GM23248 (cell line): ENCODE results near the gene NSUN2. TPM values are rescaled to one million over a fixed set of nuclear protein-coding genes. Genes with fewer than 3 reads are reported as not detected.

Experiments used
- DNase-seq: peaks from one replicate; pipeline ENCODE4 v3.0.0-alpha.2; 2015
- H2AFZ ChIP-seq: fragments of 200-600 bp; sonication (generic); 2 replicates; pipeline ENCODE4 v1.6.1; 2016; ENCODE audit warnings: antibody characterized with exemption
- H3F3A ChIP-seq: fragments of 200-600 bp; sonication (generic); 2 replicates; pipeline ENCODE4 v1.6.1; 2016; ENCODE audit warnings: mild to moderate bottlenecking, antibody characterized with exemption, mixed run types; ENCODE audit not compliant: insufficient read depth
- H3K27ac ChIP-seq: fragments of 200-600 bp; sonication (generic); 2 replicates; pipeline ENCODE4 v1.5.1; 2016; ENCODE audit warnings: mild to moderate bottlenecking
- H3K27me3 ChIP-seq: fragments of 200-600 bp; sonication (generic); replicated peaks from 2 replicates; pipeline ENCODE4 v1.6.1; 2016; ENCODE audit warnings: mild to moderate bottlenecking; ENCODE audit not compliant: insufficient read depth
- H3K36me3 ChIP-seq: fragments of 200-600 bp; sonication (generic); 2 replicates; pipeline ENCODE4 v1.6.1; 2016; ENCODE audit warnings: low read depth, mild to moderate bottlenecking
- H3K4me1 ChIP-seq: fragments of 200-600 bp; sonication (generic); 2 replicates; pipeline ENCODE4 v1.6.1; 2016; ENCODE audit warnings: mild to moderate bottlenecking; ENCODE audit not compliant: insufficient read depth
- H3K4me2 ChIP-seq: fragments of 200-600 bp; sonication (generic); one replicate; pipeline ENCODE4 v1.6.1; 2016; ENCODE audit warnings: mild to moderate bottlenecking; ENCODE audit not compliant: unreplicated experiment
- H3K4me3 ChIP-seq: fragments of 200-600 bp; sonication (generic); 2 replicates; pipeline ENCODE4 v1.5.1; 2016; ENCODE audit warnings: mild to moderate bottlenecking
- H3K79me2 ChIP-seq: fragments of 200-600 bp; sonication (generic); 2 replicates; pipeline ENCODE4 v1.6.1; 2016; ENCODE audit warnings: mild to moderate bottlenecking; ENCODE audit not compliant: insufficient read depth
- H3K9ac ChIP-seq: fragments of 200-600 bp; sonication (generic); 2 replicates; pipeline ENCODE4 v1.6.1; 2016; ENCODE audit warnings: mild to moderate bottlenecking
- H3K9me2 ChIP-seq: fragments of 200-600 bp; sonication (generic); 2 replicates; pipeline ENCODE4 v1.6.1; 2016; ENCODE audit warnings: mixed run types, mild to moderate bottlenecking, moderate library complexity; ENCODE audit not compliant: insufficient read depth
- H3K9me3 ChIP-seq: fragments of 200-600 bp; sonication (generic); one replicate; pipeline ENCODE4 v1.6.1; 2017; ENCODE audit warnings: low read depth
- H4K20me1 ChIP-seq: fragments of 200-600 bp; sonication (generic); 2 replicates; pipeline ENCODE4 v1.6.0; 2016; ENCODE audit not compliant: insufficient read depth
- EZH2 ChIP-seq: fragments of 200-600 bp; sonication (generic); IDR thresholded peaks from 2 replicates; pipeline ENCODE4 v1.6.1; 2018; ENCODE audit warnings: antibody characterized with exemption, mild to moderate bottlenecking; ENCODE audit not compliant: insufficient read depth, poor library complexity, severe bottlenecking
- EZH2phosphoT487 ChIP-seq: fragments of 200-600 bp; sonication (generic); IDR thresholded peaks from 2 replicates; pipeline ENCODE4 v1.6.1; 2018; ENCODE audit warnings: antibody characterized with exemption, moderate library complexity, mild to moderate bottlenecking, low read depth; ENCODE audit not compliant: insufficient read depth
- WGBS, 2 experiments: methylation state at CpG; one replicate each; pipeline ENCODE4 v1.1.6; 2015 to 2017; ENCODE audit warnings: low lambda C conversion rate in 2 of 2, low coverage in 1 of 2; ENCODE audit errors: missing lambda C conversion rate in 2 of 2; 5-methylcytosine and 5-hydroxymethylcytosine counted together
- in situ Hi-C: fragments of 300-500 bp; cut with MboI; formaldehyde crosslinking; loops from 2 replicates; pipeline ENCODE4 v1.15.0; 2020
- polyA plus RNA-seq: library from polyadenylated mRNA; unstranded; fragments of >200 nt; fragmentation: Nextera tagmentation; extraction: Ambion mirVana; gene quantifications from 2 replicates; pipeline ENCODE4 v1.2.1, GENCODE V29; 2016
- total RNA-seq: library from RNA; depleted of rRNA; stranded (reverse); fragments of >200 nt; shearing (Covaris generic); gene quantifications from 2 replicates; pipeline ENCODE4 v1.2.3, GENCODE V29; 2014

NSUN2 gene
- total and polyA plus RNA-seq, 2 experiments from 2014 or later, result 48.2 to 51.0 TPM

DNA sequence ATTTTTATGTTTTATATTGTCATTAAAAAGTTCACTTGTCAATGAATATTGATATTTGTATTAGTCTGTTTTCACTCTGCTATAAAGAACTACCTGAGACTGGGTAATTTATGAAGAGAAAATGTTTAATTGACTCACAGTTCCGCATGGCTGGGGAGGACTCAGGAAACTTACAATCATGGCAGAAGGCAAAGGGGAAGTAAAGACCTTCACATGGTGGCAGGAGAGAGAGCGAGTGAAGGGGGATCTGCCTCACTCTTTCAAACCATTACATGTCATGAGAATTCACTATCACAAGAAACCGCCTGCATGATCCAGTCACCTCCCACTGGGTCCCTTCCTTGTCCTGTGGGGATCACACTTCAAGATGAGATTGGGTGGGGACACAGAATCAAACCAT, 27.8 kb upstream of the NSUN2 start:
- Histone ChIP-seq H3K9ac (no peak overlapping the region), H3K4me1 (no peaks in the 10 kb centered on the region), H3F3A (no peaks in the 10 kb centered on the region), H4K20me1 (no peaks in the 10 kb centered on the region), H3K27ac (no peak overlapping the region), H2AFZ (no peak overlapping the region), H3K79me2 (no peaks in the 10 kb centered on the region), H3K9me2 (no peaks in the 10 kb centered on the region), H3K4me3 (no peak overlapping the region), H3K27me3 (no peaks in the 10 kb centered on the region), H3K36me3 (peaks cover 15% of the 10 kb centered on the region), H3K4me2 (no peak overlapping the region), H3K9me3 (no peaks in the 10 kb centered on the region)
- in situ Hi-C loops, result no loop called here
- no peak for DNase-seq
- WGBS, 2 experiments, result 100% methylated on average over 3 of the region's 3 CpGs
- TF ChIP-seq EZH2phosphoT487, result no peak
- TF ChIP-seq EZH2, result no peak

DNA sequence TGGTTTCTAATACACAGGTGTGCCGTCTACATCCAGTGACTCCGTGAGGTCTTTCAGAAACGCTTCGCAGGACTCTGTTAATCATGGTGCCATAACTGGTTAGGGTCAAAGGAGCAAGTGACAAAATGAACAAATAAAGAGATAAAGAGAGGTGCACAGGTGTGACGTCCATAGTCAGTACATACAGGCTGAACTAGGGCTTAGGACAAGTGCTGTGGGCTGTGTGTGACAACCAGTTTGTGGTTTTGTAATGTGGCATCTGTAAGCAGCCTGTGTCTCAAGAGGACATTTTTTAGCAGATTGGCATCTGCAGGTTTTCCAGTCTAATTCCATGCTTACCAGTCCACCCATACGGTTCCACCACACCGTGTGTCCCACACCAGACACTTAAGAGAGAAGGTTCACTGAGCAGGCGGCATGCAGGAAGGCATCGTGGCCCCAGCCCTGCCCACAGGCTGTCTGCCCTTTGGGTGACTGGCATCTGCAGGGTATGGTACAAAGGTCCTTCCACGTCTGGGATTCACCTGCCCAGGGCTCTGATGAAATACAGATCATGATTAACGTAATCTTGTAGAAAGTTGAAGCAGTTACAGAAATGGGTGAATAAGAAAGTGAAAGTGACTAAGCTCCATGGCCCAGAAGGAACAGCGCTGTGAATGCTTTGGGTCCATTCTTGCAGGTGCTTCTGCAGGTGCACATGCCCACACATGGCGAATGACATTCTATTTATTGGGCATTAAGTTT, 27.3 kb upstream of the NSUN2 start:
- 95% methylated on average over 13 of the region's 13 CpGs for WGBS, 2 experiments
- H3K9ac ChIP-seq, result no peak overlapping the region

GRCh38 chr5:6656680-6657079, 23.8 kb upstream of the NSUN2 start:
- no peak overlapping the region for H3K4me2 ChIP-seq
- H3K4me3 ChIP-seq, result no peak overlapping the region
- no peaks in the 10 kb centered on the region for H3K79me2 ChIP-seq
- no peak overlapping the region for H3K27ac ChIP-seq
- H3K9me3 ChIP-seq, result no peaks in the 10 kb centered on the region
- no peak overlapping the region for H3K9ac ChIP-seq
- no peaks in the 10 kb centered on the region for H3K27me3 ChIP-seq
- H3K9me2 ChIP-seq, result no peaks in the 10 kb centered on the region
- no peak overlapping the region for H2AFZ ChIP-seq
- H3F3A ChIP-seq, result no peaks in the 10 kb centered on the region
- no peaks in the 10 kb centered on the region for H4K20me1 ChIP-seq
- no peaks in the 10 kb centered on the region for H3K4me1 ChIP-seq
- in situ Hi-C loops, result no loop called here
- DNase-seq, result no peak
- H3K36me3 ChIP-seq, result peaks cover 15% of the 10 kb centered on the region
- TF ChIP-seq EZH2 (no peak), EZH2phosphoT487 (no peak)
- 97 to 99% methylated on average over 5 of the region's 5 CpGs for WGBS, 2 experiments

More for the DNA sequence above, 27.3 kb upstream of the NSUN2 start:
- in situ Hi-C loops, result no loop called here
- H3K4me2 ChIP-seq, result no peak overlapping the region
- H2AFZ ChIP-seq, result no peak overlapping the region
- H3F3A ChIP-seq, result no peaks in the 10 kb centered on the region
- H3K9me3 ChIP-seq, result no peaks in the 10 kb centered on the region
- H3K79me2 ChIP-seq, result no peaks in the 10 kb centered on the region
- DNase-seq, result no peak
- TF ChIP-seq EZH2phosphoT487 (no peak), EZH2 (no peak)
- no peaks in the 10 kb centered on the region for H3K9me2 ChIP-seq
- no peaks in the 10 kb centered on the region for H3K27me3 ChIP-seq
- H3K4me1 ChIP-seq, result no peaks in the 10 kb centered on the region
- H4K20me1 ChIP-seq, result no peaks in the 10 kb centered on the region
- peaks cover 15% of the 10 kb centered on the region for H3K36me3 ChIP-seq
- no peak overlapping the region for H3K4me3 ChIP-seq
- H3K27ac ChIP-seq, result no peak overlapping the region

- H3K27ac ChIP-seq, result no peak overlapping the region
- in situ Hi-C loops, result no loop called here
- no peaks in the 10 kb centered on the region for H4K20me1 ChIP-seq
- DNase-seq, result no peak
- H3K4me1 ChIP-seq, result no peaks in the 10 kb centered on the region
- no peak overlapping the region for H3K4me2 ChIP-seq
- H3F3A ChIP-seq, result no peaks in the 10 kb centered on the region
- H3K79me2 ChIP-seq, result peaks cover 5% of the 10 kb centered on the region; the same call in 1 of the 2 replicates
- TF ChIP-seq EZH2, result no peak
- no peak for TF ChIP-seq EZH2phosphoT487
- H3K9me3 ChIP-seq, result no peaks in the 10 kb centered on the region
- H3K4me3 ChIP-seq, result no peak overlapping the region
- H3K27me3 ChIP-seq, result no peaks in the 10 kb centered on the region
- 98 to 99% methylated on average over 8 of the region's 8 CpGs for WGBS, 2 experiments
- H2AFZ ChIP-seq, result no peak overlapping the region
- H3K9me2 ChIP-seq, result no peaks in the 10 kb centered on the region
- no peak overlapping the region for H3K9ac ChIP-seq
- peaks cover 15% of the 10 kb centered on the region for H3K36me3 ChIP-seq
Observed at GRCh38 chr5:6655432-6655831, 22.6 kb upstream of the NSUN2 start.
